NCI-H2171 (cell line): ENCODE data around the gene KANK2.
"Not testable (repeated sequence)": the region's sequence is repeated elsewhere in the genome, so short reads cannot be mapped to it uniquely, and the experiment has no call there.

ENCODE experiments used
- DNase-seq: peaks from one replicate; lab custom pipeline; 2025; lab: John Stamatoyannopoulos, UW

The KANK2 gene

DNA sequence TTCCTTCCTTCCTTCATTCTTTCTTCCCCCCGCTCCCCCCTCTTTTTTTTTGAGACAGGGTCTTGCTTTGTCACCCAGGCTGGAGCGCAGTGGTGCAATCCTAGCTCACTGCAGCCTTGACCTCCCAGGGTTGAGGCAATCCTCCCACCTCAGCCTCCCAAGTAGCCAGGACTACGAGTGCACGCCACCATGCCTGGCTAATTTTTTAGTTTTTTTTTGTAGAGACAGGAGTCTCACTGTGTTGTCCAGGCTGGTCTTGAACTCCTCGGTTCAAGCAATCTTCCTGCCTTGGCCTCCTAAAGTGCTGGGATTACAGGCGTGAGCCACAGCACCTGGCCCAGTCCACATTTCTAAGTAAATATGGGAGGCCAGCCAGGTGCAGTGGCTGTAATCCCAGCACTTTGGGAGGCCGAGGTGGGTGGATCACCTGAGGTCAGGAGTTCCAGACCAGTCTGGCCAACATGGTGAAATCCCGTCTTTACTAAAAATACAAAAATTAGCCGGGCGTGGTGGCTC, 57.3 kb downstream of the KANK2 start:
- DNase-seq = not testable (repeated sequence)

DNA sequence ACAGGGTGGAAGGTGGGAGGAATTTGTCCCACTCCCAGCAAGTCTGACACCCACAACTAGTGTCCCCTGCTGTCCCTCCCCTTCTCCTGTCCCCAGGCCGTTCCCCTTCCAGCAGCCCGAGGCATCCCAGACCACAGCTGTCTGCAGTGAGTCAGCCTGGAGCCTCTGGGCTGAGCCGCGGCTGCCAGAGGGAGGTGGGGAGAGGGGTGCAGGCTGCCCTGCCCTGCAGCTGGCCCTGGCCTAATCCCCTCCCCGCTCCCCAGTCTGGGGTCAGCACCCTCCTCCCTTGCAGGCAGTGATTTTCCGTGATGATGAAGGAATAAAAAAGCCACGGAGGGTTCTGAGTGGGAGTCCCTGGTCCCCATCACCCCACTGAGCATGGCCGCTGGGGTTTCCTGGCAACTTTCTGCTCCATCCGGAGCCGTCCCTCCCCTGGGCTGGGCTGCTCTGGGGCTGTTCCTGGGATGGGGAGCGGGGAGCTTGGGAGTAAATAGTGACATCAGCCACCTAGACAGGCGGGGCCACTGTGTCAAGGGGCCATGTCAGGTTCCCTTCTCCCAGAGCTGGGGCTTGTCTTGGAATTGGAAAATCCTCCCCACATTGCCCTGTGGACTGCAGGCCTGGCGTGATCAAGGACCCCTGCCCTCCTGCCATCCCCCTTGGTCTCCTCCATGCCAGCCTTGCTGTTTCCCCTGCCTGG, 58.6 kb downstream of the KANK2 start:
- no peak for DNase-seq

DNA sequence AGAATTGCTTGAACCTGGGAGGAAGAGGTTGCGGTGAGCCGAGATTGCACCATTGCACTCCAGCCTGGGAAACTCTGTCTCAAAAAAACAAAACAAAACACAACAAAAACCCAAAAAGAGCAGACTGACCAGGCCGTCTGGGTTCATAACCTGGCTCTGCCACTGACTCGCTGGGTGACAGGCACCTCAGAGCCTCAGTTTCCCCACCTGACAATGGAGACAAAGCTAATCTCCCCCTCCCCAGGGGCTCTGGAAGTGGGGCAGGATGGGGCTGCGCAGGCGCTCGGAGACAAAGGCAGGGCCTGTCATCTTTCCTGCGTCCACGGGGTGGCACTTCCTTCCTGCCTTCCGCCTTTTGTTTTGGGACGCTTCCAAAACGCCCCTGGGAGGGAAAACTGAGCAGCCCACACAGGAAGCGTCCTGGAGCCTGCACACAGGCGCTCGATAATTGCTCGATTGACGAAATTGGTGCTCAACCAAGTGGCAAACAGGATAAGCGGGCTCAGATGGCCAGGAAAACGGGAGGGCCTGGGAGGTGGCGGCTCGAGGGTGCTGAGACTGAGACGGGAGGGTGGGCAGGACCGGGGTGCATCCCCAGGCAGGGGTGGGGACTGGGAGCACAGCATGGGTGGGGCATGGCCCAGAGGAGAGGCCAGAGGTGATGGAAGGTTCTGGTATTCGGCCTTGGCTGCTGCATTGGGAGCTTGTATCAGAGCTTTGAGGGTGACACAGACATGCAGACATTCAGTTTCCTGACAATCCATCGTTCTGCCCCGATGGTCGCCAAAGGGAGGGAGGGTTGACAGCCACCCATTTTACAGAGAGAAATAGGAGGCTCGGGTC, 59.6 kb downstream of the KANK2 start:
- peak; percentile 86 for DNase-seq

DNA sequence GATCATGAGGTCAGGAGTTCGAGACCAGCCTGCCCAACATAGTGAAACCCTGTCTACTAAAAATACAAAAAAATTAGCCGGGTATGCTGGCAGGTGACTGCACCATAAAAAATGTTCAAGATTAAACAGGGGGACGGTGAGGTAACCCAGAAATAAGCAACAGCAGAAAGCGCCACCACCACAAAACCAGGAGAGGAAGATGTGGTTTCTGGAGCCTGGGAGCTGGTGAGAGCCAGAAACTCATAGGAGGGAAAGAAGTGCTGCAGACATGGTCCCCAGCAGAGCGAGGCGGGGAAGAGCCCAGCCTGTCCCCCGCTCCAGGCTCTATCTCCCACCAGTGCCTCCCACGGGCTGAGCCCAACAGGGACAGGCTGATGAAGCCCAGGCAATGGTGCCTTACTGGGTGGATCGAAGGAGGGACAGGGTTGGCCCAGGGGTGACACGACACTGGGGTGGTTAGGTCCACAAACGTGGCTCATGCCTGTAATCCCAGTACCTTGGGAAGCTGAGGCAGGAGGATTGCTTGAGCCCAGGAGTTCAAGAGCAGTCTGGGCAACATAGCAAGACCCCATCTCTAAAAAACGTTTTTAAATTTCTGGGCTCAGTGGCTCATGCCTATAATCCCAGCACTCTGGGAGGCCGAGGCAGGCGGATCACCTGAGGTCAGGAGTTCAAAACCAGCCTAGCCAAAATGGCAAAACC, 60.8 kb downstream of the KANK2 start:
- DNase-seq = no peak

DNA sequence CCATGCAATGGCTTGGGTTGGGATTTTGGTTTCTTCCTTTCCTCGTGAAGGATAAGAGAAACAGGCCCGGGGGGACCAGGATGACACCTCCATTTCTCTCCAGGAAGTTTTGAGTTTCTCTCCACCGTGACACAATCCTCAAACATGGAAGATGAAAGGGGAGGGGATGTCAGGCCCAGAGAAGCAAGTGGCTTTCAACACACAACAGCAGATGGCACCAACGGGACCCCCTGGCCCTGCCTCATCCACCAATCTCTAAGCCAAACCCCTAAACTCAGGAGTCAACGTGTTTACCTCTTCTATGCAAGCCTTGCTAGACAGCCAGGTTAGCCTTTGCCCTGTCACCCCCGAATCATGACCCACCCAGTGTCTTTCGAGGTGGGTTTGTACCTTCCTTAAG, 65.9 kb downstream of the KANK2 start:
- DNase-seq = no peak

DNA sequence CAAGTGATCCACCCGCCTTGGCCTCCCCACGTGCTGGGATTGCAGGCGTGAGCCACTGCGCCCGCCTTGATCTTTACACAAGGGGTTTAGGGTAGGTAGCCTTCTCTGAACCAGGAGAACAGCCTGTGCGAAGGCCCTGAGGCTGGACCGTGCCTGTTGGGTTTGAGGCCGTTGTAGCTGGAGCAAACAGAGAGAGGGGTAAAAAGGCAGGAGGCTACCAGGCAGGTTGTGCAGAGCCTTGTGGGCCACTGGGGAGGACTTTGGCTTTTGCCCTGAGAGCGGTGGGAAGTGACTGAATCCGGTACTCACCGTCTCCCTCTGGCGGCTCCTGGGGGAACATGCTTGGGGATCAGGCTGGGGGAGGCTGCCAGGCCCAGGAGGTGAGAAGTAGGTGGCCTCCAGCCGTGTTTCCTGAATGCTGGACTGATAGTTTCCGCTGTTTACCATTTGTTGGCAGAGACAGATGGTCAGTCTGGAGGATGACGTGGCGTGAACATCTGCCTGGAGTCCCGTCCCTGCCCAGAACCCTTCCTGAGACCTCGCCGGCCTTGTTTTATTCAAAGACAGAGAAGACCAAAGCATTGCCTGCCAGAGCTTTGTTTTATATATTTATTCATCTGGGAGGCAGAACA, 66.4 kb downstream of the KANK2 start:
- DNase-seq = no peak

DNA sequence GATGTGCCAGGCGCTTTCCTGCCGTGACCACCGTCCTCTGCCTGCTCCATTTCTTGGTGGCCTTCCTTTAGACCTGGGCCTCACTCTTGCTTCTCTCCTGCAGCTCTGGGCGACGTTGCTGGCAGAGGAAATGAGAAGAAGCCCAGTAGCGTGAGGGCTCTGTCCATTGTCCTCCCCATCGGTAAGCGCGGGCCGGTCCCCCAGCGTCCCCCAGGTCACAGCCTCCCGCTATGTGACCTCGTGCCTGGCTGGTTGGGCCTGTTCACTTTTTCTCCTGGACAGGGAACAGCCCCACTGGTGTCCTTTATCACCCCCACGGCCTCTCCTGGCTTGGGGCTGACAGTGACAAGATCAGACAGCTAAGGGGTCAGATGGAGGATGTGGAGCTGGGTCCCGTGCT, 69.4 kb downstream of the KANK2 start:
- DNase-seq = no peak

DNA sequence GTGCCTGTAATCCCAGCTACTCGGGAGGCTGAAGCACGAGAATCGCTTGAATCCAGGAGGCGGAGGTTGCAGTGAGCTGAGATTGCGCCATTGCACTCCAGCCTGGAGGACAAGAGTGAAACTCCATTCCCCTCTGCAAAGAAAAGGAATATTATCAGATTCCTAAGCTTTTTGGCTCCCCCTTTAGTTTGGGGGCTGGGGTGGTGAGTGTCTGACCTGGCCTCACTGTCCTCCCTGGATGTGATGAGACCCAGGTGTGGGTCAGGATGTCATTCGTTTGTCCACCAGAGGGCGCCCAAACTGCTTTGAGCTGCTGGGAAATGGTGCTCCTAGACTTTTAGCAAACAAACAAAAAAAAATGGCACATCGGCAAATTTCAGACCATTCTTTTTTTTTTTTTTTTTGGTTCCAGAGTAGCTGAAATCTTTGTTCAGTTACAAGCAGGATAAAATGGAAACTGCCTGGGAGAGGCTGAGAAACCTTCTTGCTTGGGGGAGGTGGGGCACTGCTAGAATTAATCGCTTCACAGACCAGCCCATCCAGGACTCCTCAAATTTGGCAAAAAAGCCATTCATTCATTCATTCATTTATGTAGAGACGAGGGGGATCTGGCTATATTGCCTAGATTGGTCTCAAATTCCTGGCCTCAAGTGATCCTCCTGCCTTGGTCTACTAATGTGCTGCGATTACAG, 71.2 kb downstream of the KANK2 start:
- no peak for DNase-seq

DNA sequence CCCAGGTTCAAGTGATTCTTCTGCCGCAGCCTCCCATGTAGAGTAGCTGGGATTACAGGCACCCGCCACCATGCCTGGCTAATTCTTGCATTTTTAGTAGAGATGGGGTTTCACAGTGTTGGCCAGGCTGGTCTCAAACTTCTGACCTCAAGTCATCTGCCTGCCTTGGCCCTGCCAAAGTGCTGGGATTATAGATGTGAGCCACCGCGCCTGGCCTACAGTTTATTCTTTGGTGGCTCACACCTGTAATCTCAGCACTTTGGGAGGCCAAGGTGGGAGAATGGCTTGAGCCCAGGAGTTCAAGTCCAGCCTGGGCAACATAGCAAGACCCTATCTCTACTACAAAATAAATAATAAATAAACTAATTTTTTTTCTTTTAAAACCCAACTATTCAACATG, 73.2 kb downstream of the KANK2 start:
- DNase-seq = not testable (repeated sequence)

DNA sequence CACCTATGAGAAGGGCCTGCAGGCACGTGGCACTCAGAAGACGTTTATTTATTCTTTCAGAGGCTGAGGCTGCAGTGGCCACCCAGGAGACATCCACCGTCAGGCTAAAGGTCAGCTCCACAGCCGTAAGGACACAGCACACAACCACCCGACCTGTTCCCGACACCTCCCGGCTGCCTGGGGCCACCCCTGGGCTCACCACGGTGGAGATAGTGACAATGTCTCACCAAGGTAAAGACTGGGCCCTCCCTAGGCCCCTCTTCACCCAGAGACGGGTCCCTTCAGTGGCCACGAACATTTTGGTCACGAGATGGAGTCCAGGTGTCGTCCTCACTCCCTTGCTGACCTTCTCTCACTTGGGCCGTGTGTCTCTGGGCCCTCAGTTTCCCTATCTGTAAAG, 74.2 kb downstream of the KANK2 start:
- DNase-seq = no peak

DNA sequence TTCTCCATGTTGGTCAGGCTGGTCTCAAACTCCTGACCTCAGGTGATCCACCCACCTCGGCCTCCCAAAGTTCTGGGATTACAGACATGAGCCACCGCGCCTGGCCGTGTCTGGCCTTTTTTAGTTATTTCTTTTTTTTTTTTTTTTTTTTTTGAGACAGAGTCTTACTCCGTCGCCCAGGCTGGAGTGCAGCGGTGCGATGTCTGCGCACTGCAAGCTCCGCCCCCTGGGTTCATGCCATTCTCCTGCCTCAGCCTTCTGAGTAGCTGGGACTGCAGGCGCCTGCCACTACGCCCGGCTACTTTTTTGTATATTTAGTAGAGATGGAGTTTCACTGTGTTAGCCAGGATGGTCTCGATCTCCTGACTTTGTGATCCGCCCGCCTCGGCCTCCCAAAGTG, 75.4 kb downstream of the KANK2 start:
- not testable (repeated sequence) for DNase-seq

DNA sequence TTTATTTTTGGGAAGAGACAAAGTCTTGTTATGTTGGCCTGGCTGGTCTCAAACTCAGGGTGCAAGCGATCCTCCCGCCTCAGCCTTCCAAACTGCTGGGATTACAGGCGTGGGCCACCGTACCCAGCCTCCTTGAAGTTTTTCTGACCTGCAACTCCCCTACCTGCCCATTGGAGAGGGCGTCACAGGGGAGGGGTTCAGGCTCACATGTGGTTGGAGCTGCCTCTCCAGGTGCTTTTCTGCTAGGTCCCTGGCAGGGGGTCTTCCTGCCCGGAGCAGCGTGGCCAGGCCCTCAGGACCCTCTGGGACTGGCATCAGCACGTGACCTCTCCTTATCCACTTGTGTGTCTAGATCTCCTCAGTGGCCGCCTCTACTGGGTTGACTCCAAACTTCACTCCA, 80.8 kb downstream of the KANK2 start:
- no peak for DNase-seq

DNA sequence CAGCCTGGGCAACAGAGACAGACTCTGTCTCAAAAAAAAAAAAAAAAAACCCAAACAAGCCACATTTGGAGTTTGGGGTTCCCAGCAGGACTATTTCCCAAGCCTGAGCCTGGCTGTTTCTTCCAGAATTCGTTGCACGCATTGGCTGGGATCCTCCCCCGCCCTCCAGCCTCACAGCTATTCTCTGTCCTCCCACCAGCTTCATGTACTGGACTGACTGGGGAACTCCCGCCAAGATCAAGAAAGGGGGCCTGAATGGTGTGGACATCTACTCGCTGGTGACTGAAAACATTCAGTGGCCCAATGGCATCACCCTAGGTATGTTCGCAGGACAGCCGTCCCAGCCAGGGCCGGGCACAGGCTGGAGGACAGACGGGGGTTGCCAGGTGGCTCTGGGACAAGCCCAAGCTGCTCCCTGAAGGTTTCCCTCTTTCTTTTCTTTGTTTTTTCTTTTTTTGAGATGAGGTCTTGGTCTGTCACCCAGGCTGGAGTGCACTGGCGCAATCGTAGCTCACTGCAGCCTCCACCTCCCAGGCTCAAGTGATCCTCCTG, 81.4 kb downstream of the KANK2 start:
- DNase-seq = no peak

DNA sequence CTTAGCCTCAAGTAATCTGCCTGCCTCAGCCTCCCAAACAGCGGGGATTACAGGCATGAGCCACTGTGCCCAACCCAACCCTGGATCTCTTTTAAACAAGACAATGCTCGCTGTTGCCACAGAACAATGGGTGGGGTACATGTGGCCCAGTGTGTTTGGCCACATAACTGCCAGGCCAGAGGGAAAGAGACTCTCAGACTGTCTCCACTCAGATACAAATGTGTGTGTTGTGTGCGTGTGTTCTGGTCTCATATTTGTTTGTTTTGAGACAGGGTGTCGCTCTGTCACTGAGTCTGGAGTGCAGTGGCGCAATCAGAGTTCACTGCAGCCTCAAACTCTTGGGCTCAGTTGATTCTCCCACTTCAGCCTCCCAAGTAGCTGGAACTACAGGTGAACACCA, 82.3 kb downstream of the KANK2 start:
- no peak for DNase-seq
